ENCODE measurements around the gene CSNK1G1.

The CSNK1G1 gene

DNA sequence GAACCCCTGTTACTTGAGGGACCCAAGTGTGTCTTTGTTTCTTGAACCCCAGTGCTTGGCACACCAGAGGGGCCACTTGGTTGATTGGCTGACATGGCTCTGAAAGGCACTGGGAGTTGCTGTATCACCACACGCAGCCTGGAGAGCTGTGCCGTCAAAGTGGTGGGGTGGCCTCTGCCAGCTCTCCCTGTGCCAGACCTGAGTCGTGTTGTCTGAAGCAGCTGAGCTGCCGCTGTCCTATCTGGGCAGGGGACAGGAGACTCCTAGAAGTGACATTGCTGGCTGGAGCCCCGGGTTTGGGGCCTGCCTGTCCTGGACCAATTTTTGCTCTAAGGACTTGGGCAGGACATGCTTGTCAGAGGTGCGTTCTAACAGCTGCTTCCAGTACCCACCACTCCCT, 209.9 kb downstream of the CSNK1G1 start:
- no peak overlapping the region for H3K4me3 ChIP-seq (replicated peaks in 1 of 2; ENCODE audit: low read depth in 2 of 2, low read length in 2 of 2)
- TF ChIP-seq, protein P1, sequence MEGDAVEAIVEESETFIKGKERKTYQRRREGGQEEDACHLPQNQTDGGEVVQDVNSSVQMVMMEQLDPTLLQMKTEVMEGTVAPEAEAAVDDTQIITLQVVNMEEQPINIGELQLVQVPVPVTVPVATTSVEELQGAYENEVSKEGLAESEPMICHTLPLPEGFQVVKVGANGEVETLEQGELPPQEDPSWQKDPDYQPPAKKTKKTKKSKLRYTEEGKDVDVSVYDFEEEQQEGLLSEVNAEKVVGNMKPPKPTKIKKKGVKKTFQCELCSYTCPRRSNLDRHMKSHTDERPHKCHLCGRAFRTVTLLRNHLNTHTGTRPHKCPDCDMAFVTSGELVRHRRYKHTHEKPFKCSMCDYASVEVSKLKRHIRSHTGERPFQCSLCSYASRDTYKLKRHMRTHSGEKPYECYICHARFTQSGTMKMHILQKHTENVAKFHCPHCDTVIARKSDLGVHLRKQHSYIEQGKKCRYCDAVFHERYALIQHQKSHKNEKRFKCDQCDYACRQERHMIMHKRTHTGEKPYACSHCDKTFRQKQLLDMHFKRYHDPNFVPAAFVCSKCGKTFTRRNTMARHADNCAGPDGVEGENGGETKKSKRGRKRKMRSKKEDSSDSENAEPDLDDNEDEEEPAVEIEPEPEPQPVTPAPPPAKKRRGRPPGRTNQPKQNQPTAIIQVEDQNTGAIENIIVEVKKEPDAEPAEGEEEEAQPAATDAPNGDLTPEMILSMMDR (IDR thresholded peaks at IDR 0.05; ENCODE audit: low read depth, low read length) = no peak
- DNase-seq (ENCODE audit: low read depth in 2 of 2) = no peak

- TF ChIP-seq, protein P1 (IDR thresholded peaks at IDR 0.05; ENCODE audit: low read depth, low read length) = no peak
- no peak for DNase-seq (ENCODE audit: low read depth in 2 of 2)
- H3K4me3 ChIP-seq (replicated peaks in 1 of 2; ENCODE audit: low read depth in 2 of 2, low read length in 2 of 2) = no peak overlapping the region
Measured at GRCh38 chr15:64144565-64145281, 211.2 kb downstream of the CSNK1G1 start.

DNA sequence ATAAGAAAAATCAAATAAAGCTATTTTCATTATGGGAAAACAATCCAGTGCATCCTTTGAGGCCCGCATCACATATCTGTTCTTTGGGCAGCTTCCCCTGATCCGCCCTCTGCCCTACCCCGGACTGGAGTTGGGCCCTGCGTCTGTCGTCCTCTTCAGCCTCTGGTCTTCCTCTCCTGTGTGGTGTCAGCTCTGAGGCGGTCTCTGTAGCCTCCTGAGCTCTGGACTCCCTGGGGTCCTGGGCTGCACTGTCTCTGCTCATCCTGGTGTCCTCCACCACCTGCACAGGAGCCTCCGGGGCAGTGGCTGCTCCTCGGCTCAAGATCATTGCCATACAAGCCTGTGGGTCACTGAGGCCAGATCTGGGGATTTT, 211.8 kb downstream of the CSNK1G1 start:
- H3K4me3 ChIP-seq (replicated peaks in 1 of 2; ENCODE audit: low read depth in 2 of 2, low read length in 2 of 2) = no peak overlapping the region
- no peak for DNase-seq (ENCODE audit: low read depth in 2 of 2)
- TF ChIP-seq, protein P1 (IDR thresholded peaks at IDR 0.05; ENCODE audit: low read depth, low read length) = no peak

DNA sequence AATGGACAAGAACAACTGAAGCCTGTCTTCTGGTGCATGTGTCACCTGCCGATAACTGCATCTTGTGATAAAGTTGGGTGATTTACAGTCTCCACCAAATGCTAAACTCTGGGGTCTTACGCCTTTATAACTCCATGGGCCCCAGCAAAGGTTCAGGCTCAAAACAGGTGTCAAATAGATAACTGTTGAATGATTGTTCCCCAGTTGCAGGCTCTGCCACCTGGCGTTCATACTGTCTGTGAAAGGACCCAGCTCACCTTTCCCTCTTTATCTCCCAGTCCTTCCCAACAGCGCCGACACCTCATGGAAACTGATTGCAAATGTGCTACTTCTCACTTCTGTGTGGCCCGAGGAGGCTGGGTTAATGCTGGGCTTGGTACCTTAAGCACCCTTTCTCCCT, 212.7 kb downstream of the CSNK1G1 start:
- DNase-seq (ENCODE audit: low read depth in 2 of 2) = no peak
- no peak overlapping the region for H3K4me3 ChIP-seq (replicated peaks in 1 of 2; ENCODE audit: low read depth in 2 of 2, low read length in 2 of 2)
- TF ChIP-seq, protein P1 (IDR thresholded peaks at IDR 0.05; ENCODE audit: low read depth, low read length) = no peak

GRCh38 chr15:64141798-64142512, 214.0 kb downstream of the CSNK1G1 start:
- DNase-seq (ENCODE audit: low read depth in 2 of 2) = no peak
- H3K4me3 ChIP-seq (replicated peaks in 1 of 2; ENCODE audit: low read depth in 2 of 2, low read length in 2 of 2) = no peak overlapping the region
- TF ChIP-seq, protein P1 (IDR thresholded peaks at IDR 0.05; ENCODE audit: low read depth, low read length) = no peak

DNA sequence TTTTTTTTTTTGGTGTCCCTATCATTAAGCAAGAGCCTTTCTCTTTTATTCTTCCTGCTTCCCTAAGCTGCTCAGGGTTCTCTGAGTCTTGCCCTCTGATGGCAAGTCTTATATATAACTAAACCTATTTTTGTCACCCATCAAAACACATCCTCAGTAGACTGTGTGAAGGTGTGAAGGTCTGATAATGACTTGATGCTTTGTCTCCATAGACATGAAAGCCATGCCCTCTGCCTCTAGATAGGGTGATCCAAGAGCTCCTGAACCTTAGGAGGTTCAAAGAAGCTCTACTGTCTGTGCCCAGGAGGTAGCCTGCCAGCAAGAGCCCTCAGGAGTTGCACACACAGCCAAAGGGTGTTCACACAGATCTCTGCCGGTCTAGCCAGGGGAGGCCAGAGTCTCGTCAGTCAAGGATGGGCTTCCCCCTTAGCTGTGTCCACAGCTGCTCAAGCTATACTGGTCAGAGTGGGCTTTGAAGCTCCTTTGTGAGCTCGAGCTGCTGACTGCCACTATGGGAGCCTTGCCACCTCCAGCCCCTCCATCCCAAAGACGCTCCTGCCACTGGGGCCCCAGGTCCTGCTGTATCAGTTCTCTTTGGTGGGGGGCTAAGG, 217.5 kb downstream of the CSNK1G1 start:
- TF ChIP-seq, protein P1 (IDR thresholded peaks at IDR 0.05; ENCODE audit: low read depth, low read length) = no peak
- no peak for DNase-seq (ENCODE audit: low read depth in 2 of 2)
- no peak overlapping the region for H3K4me3 ChIP-seq (replicated peaks in 1 of 2; ENCODE audit: low read depth in 2 of 2, low read length in 2 of 2)
